ENCODE measurements around the gene MED13L.

Gene MED13L

GRCh38 chr12:116207274-116207673 is 70.2 kb downstream of the MED13L start:
- no peak for DNase-seq

- no peak for DNase-seq
These were observed 70.7 kb downstream of the MED13L start for GRCh38 chr12:116206828-116207227.

GRCh38 chr12:116204785-116205184 is 72.7 kb downstream of the MED13L start:
- DNase-seq = no peak

GRCh38 chr12:116204169-116204568 is 73.3 kb downstream of the MED13L start:
- DNase-seq = no peak

- DNase-seq = no peak
These were observed 74.6 kb downstream of the MED13L start for GRCh38 chr12:116202940-116203339.

GRCh38 chr12:116202433-116202832 is 75.1 kb downstream of the MED13L start:
- no peak for DNase-seq

- no peak for DNase-seq
These were observed 75.6 kb downstream of the MED13L start for GRCh38 chr12:116201908-116202307.

- DNase-seq = no peak
These were observed 76.1 kb downstream of the MED13L start for GRCh38 chr12:116201359-116201758.

- DNase-seq = no peak
These were observed 76.7 kb downstream of the MED13L start for GRCh38 chr12:116200812-116201211.

GRCh38 chr12:116199160-116199706 is 78.3 kb downstream of the MED13L start:
- no peak for DNase-seq

GRCh38 chr12:116196752-116197718 is 80.5 kb downstream of the MED13L start:
- DNase-seq = no peak

GRCh38 chr12:116196226-116196625 is 81.3 kb downstream of the MED13L start:
- no peak for DNase-seq

- DNase-seq = peak; percentile 48
These were observed 82.5 kb downstream of the MED13L start for GRCh38 chr12:116194935-116195431.

GRCh38 chr12:116189692-116190091 is 87.8 kb downstream of the MED13L start:
- no peak for DNase-seq

- DNase-seq = no peak
These were observed 88.9 kb downstream of the MED13L start for GRCh38 chr12:116188581-116188980.

GRCh38 chr12:116187151-116187511 is 90.4 kb downstream of the MED13L start:
- no peak for DNase-seq

GRCh38 chr12:116186482-116187150 is 90.9 kb downstream of the MED13L start:
- DNase-seq = no peak

- no peak for DNase-seq
These were observed 92.7 kb downstream of the MED13L start for GRCh38 chr12:116184763-116185162.

- peak; percentile 10 for DNase-seq
These were observed 93.8 kb downstream of the MED13L start for GRCh38 chr12:116183741-116184141.

GRCh38 chr12:116182359-116183063 is 95.0 kb downstream of the MED13L start:
- DNase-seq = no peak

GRCh38 chr12:116180448-116180847 is 97.0 kb downstream of the MED13L start:
- DNase-seq = no peak

- DNase-seq = no peak
These were observed 98.1 kb downstream of the MED13L start for GRCh38 chr12:116179384-116179783.

GRCh38 chr12:116177017-116177416 is 100.5 kb downstream of the MED13L start:
- no peak for DNase-seq

All from CD4-positive, alpha-beta T cell treated with Interleukin-4 for 4 hours (primary cell).